ENCODE measurements around the gene MYO7B. TPM values are rescaled to one million over a fixed set of nuclear protein-coding genes. Genes with fewer than 3 reads are reported as not detected.
"Not testable (repeated sequence)": the region's sequence is repeated elsewhere in the genome, so short reads cannot be mapped to it uniquely, and the experiment has no call there.

MYO7B gene
- total RNA-seq, 1 donor from 2014 or later = 0.29 TPM

- H3K27me3 Mint-ChIP-seq (ENCODE audit: unreplicated experiment) = peaks cover 1% of the 10 kb centered on the region
- no peak for DNase-seq
- TF ChIP-seq CTCF (IDR thresholded peaks at IDR 0.05; ENCODE audit: partially characterized antibody, unreplicated experiment) = no peak
- H3K9me3 Mint-ChIP-seq (ENCODE audit: unreplicated experiment) = peaks cover 4% of the 10 kb centered on the region
- no peak overlapping the region for H3K27ac Mint-ChIP-seq (ENCODE audit: unreplicated experiment)
- no peaks in the 10 kb centered on the region for H3K36me3 Mint-ChIP-seq (ENCODE audit: unreplicated experiment)
- no peak overlapping the region for H3K4me3 Mint-ChIP-seq (ENCODE audit: unreplicated experiment)
- H3K4me1 Mint-ChIP-seq (ENCODE audit: low read depth, unreplicated experiment) = peaks cover 6% of the 10 kb centered on the region
Observed at GRCh38 chr2:127523269-127523939, 12.1 kb upstream of the MYO7B start.

DNA sequence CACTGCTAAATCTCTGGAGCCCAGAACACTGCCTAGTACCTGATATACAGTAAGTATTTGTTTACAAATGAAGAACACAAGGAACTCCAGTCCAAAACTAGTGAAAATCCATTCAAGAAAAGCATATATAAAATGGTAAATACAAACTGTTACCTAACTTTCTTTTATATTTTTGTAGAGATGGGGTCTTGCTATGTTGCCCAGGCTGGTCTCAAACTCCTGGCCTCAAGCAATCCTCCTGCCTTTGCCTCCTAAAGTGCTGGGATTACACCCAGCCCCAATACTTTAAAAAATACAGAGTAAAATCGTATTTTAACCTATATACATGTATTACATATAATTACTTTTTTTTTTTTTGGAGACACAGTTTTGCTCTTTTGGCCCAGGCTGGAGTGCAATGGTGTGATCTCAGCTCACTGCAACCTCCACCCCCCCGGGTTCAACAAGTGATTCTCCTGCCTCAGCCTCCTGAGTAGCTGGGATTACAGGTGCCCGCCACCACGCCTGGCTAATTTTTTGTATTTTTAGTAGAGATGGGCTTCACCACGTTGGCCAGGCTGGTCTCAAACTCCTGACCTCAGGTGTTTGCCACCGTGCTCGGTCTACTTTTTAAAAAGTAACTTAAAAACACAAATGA lies 11.2 kb upstream of the MYO7B start:
- H3K9me3 Mint-ChIP-seq (ENCODE audit: unreplicated experiment); H3K27ac Mint-ChIP-seq (ENCODE audit: unreplicated experiment); H3K4me1 Mint-ChIP-seq (ENCODE audit: low read depth, unreplicated experiment); H3K27me3 Mint-ChIP-seq (ENCODE audit: unreplicated experiment); DNase-seq; H3K36me3 Mint-ChIP-seq (ENCODE audit: unreplicated experiment): not testable (repeated sequence)
- peak overlapping the region; percentile 97 for H3K4me3 Mint-ChIP-seq (ENCODE audit: unreplicated experiment)

DNA sequence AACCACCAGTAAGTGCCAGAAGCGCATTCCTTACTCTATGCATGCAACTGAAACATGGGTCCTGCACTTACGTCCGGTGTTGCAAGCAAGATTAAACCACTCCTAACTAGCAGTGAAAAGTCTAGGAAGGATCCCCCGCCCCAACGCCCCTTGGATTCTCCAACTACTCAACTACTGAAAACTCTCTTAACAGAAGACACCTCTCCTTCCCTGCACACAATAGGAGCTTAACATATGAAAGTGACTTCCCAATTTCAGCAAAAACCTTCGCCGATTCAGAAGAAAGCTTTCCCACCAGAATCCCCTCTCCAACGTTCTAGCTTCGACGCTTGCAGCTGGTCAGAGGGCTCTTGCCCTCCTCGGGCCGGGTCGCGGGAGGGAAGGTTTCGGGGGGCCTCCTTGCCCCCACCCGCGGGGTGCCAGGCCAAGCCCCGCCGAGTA lies 9.8 kb upstream of the MYO7B start:
- Mint-ChIP-seq H3K4me3 (ENCODE audit: unreplicated experiment) (peak overlapping the region; percentile 97), H3K4me1 (ENCODE audit: low read depth, unreplicated experiment) (peaks cover 6% of the 10 kb centered on the region), H3K9me3 (ENCODE audit: unreplicated experiment) (peaks cover 4% of the 10 kb centered on the region), H3K27ac (ENCODE audit: unreplicated experiment) (peak overlapping the region; percentile 92), H3K36me3 (ENCODE audit: unreplicated experiment) (no peaks in the 10 kb centered on the region), H3K27me3 (ENCODE audit: unreplicated experiment) (peaks cover 4% of the 10 kb centered on the region)
- DNase-seq = no peak
- no peak for TF ChIP-seq CTCF (IDR thresholded peaks at IDR 0.05; ENCODE audit: partially characterized antibody, unreplicated experiment)

GRCh38 chr2:127526132-127527000 lies 9.1 kb upstream of the MYO7B start, which contains the start of gene IWS1:
Gene IWS1, minus strand, starts transcription at chr2:127526489. Its CDS starts 281 bp downstream, at chr2:127526208.
- DNase-seq = peak; percentile 95
- Mint-ChIP-seq H3K36me3 (ENCODE audit: unreplicated experiment) (no peaks in the 10 kb centered on the region), H3K27ac (ENCODE audit: unreplicated experiment) (peak within 1 kb of the TSS; percentile 97), H3K27me3 (ENCODE audit: unreplicated experiment) (peaks cover 4% of the 10 kb centered on the region), H3K4me3 (ENCODE audit: unreplicated experiment) (peak within 1 kb of the TSS; percentile 97), H3K9me3 (ENCODE audit: unreplicated experiment) (peaks cover 4% of the 10 kb centered on the region), H3K4me1 (ENCODE audit: low read depth, unreplicated experiment) (peaks cover 6% of the 10 kb centered on the region)
- TF ChIP-seq CTCF (IDR thresholded peaks at IDR 0.05; ENCODE audit: partially characterized antibody, unreplicated experiment) = peak; percentile 51

DNA sequence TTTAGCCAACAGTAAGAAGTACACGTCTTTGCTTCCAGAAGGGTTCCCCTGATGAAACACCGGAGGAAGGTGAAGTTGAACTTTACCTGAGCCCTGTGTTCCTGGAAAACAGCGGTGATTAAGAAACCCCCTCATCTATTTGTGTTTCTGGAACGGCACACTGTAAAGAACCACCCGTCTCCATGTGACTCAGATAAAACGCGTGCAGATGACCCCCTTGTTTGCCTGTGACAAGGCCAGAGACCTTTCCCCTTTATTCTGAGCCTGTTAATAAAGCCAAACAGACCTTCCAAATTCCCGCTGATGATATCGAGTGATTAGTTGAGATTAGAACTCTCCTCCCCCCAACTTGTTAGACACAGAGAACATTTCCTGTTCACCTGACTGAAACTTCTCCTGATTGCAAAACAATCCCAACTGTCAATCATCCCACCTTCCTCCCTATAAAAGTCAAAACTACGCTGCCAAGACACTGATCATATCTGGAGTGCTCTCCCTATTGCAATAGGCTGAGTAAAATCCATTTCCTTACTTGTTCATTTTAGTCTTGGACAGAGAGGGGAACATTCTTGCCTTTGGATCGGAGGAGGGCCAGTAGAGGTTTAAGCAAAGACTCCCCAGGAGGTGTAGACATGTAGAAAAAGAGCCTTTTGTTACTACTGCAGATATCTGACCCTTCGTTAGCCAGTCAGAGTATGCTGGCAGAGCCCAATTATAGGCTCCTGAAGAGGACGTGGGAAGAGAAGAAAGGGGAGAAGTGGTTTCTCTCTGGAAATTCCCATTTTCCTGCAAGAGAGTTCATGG lies 8.3 kb upstream of the MYO7B start:
- Mint-ChIP-seq H3K9me3 (ENCODE audit: unreplicated experiment) (peaks cover 4% of the 10 kb centered on the region), H3K27ac (ENCODE audit: unreplicated experiment) (peak overlapping the region; percentile 97), H3K36me3 (ENCODE audit: unreplicated experiment) (no peaks in the 10 kb centered on the region), H3K4me3 (ENCODE audit: unreplicated experiment) (peak overlapping the region; percentile 97), H3K27me3 (ENCODE audit: unreplicated experiment) (peaks cover 4% of the 10 kb centered on the region), H3K4me1 (ENCODE audit: low read depth, unreplicated experiment) (peaks cover 6% of the 10 kb centered on the region)
- TF ChIP-seq CTCF (IDR thresholded peaks at IDR 0.05; ENCODE audit: partially characterized antibody, unreplicated experiment) = no peak
- no peak for DNase-seq

Measured in glutamatergic neuron (in vitro differentiated cells).